NCI-H146 treated with DMSO at 0.1 percent for 48 hours (cell line): Measurements from ENCODE around the gene PVALEF.

ENCODE experiments used
- DNase-seq: peaks from one replicate; lab custom pipeline; 2025; ENCODE audit not compliant: unreplicated experiment; lab: John Stamatoyannopoulos, UW

The PVALEF gene

DNA sequence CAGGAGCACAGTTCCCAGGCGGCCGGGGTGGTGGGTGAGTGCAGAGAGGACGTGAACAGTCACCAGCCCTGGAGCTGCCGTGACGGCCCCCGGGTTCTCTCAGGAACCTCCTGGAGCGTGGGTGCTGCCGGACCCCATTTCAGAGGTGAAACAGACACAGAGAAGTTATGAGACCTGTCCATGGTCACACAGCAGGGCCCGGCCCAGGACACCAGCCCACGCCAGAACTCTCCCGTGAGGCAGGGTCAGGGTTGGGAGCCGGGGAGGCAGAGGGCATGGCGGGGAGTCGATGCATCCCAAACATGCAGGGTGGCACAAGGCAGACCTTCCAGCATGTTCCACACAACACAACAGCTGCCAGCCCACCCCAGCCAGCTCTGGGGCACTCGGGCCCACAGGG lies 3.8 kb upstream of the PVALEF start:
- no peak for DNase-seq

DNA sequence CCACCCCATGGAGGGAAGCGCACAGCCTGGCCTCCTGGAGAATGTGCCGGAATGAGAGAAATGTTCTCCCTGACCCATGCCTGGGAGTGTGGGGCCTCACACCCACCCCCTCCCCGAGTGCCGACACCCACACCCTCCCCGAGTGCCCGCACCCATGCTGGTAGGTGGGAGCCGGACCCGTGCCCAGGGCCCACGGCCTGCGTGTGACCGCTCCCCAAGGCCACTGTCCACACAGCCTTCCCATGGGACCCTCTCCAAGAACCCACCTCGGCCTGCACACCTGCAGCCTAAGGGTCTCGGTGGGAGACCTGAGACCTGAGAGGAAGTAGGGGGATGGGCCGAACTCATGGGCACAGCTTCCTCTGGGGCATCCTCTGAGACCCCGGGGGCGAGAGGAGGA lies 3.3 kb upstream of the PVALEF start:
- DNase-seq, result no peak

DNA sequence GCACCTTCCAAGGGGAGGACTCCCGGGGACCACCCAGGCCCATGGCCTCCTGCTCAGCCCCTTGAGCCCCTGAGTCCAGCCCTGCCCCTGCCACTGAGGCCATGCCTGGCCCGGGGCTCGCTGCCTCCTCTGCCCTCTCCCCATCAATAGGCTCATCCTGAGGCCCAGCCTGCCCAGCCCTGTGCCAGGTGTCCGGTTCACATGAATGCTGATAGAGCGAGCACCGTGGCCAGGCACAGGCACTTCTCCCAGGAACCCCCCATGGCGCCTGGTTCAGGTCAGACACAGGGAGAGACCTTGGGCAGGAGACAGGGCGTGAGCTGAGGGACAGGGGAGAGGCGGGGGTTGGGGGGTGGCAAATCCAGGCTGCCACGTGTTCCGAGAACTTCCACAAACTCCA lies 2.8 kb upstream of the PVALEF start:
- no peak for DNase-seq

DNA sequence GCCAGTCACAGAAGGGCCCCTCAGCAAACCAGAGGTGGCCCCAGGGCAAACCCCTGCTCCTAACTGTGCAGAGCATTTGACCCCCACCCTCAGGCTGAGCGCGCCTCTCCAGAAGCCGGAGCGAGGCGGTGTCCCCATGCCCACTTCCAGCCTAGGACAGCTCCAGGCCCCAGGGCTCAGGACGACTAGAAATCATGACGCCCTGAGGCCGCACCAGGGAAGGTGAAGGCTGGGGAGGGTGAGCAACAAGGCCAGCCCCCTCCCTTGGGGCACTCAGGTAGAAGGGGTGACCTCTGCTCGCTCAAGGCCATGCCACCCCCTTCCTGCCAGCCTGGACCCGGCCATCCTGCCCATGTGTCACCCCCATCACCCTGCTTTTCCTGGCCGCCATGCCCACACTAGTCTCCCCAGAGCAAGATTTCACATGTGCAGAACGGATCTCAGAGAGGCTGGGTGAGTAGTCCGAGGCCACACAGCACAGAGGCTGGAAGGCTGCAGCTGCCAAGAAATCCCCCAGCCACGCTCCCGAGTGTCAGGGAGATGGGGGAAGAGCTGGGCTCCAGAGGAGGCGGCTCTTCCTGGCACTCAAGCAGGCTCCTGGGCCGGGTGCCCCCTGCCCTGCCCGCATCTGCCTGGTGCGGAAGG lies 2.1 kb upstream of the PVALEF start:
- DNase-seq, result no peak

DNA sequence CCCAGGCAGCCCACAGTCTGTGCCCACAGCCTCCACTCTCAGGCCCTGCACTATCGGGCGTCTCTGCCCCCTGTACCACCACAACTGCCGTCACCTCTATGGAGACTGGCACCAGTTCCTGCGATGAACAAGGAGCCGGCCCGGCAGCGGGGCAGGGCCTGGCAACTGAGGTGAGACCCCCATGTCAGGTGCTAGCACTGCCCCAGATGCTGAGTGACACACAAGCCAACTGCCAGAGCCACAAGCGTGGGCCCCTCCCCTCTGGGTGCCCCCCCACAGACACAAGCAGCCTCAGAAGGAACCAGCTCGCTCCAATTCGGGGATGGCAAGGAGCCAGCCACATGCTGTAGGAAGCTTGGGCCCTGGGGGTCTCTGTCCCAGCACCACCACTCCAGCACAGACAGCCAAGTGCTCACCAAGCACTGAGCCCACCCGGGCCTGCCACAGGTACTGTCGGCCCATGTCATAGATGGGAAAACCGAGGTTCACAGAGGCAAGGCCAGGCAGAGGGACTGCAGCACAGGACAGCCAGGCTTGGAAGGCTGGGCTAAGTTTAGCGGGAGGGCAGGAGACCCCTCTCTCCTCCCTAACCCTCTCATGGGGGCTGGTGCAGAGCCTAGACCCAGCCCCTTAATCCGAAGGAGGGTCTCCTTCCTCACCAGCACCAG lies 1.5 kb upstream of the PVALEF start:
- DNase-seq, result no peak

DNA sequence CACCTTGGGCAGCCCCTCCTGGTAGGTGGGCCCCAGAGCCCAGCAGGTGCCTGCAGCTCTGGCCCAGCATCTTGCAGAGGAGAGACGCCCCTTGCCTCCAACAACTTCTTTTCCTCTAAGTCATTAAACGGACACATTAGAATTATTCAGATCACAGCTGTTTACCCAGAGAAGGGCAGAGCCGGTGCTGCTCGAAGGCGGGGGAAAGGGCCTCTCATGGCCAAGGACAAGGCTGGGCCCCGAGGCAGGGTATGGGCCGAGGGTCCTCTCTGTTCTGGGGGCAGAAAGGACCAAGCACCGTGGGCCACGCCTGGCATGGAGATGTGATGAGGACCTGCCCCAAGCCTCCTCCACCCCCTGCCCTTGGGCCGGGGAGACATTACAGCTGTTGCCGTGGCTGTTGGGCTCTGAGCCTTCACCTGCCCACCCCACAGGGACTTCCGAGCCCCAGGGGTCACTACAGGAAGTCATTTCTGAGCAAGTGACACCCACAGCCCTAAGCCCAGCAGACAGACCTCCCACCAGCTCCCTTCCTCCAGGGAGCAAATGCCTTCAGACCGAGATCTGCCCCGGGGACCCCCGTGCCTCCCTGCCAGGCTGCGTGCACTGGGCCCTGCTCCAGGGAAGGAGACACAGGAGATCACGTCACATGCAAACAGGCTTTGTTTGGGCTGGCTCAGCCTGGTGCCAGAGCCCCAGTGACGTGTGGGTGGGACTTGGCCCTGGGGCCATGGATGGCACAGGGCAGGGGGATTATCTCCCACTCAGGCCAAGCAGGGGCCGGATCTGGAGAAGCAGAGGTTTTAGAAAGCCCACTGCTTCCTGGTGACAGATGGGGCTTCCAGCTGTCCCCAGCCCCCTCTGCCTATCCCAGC lies 699 bp upstream of the PVALEF start:
- DNase-seq, result no peak

DNA sequence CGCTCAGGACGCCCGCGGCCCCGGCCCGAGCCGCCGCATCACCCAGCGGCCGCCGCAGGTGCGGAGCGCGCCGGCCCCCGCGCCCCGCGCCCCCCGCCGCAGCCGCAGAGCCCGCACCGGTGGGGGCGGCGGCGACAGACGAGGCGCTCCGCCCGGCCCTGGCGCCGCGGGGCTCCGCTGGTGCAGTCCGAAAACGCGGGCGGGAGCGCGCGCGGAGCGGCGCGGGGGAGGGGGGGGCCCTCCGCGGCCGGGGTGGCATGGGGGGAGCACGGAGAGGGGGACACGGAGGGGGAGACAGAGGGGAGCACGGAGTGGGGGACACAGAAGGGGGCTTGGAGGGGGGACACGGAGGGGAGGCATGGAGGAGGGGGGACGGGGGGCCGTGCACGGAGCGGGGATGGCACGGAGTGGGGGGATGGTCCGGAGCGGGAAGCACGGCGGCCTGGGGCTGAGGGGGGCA lies 756 bp downstream of the PVALEF start, which contains the start of gene AATK:
TSS of gene AATK (minus strand) at position 189 of the 460 bp plus-strand sequence. CDS start 229 bp downstream, outside the sequence.
- DNase-seq, result no peak

DNA sequence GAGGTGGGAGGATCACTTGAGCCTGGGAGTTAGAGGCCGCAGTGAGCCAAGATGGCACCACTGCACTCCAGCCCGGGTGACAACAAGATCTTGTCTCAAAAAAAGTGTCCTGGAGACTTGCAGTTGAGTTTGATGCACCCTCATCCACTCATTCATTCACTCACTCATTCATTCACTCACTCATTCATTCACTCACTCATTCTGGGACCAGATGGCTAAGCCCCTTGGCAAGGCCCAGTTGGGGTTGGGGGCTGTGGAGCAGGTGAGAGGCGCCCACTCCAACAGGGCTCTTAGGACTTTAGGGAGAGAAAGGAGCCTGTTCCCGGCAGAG lies 1.9 kb downstream of the PVALEF start:
- DNase-seq, result no peak

DNA sequence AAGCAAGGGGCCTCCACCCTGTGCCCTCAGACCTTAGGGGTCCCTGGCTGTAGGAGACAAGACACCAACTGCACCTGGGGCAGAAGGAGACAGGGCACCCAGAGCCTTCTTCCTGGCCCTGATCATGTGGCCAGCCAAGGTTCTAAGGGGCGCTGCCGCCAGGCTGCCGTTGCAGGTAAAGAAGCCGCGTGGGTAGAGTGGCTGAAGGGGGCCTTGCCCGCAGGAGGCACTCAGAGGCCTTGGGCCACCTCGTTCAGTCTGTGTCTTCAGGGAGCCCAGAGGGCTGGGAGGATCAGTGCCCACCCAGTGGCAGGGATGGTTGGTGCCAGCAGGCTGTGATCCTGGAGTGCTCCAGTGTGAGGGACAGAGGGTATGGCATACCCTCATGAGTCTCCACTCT lies 2.3 kb downstream of the PVALEF start:
- DNase-seq, result no peak

DNA sequence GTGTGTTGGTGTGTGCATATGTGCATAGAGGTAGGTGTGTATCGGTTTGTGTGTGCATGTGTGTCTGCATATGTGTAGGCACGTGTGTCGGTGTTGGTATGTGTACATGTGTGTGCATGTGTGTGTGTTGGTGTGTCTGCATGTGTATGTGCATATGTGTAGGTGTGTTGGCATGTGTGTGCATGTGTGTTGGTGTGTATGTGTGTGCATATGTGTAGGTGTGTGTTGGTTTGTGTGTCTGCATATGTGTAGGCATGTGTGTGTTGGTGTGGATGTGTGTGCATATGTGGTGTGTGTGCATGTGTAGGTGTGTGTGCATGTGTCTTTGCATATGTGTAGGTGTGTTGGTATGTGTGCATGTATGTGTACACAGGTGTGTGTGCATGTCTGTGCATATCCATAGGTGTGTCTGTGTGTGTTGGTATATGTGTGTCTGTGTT lies 4.6 kb downstream of the PVALEF start:
- no peak for DNase-seq

DNA sequence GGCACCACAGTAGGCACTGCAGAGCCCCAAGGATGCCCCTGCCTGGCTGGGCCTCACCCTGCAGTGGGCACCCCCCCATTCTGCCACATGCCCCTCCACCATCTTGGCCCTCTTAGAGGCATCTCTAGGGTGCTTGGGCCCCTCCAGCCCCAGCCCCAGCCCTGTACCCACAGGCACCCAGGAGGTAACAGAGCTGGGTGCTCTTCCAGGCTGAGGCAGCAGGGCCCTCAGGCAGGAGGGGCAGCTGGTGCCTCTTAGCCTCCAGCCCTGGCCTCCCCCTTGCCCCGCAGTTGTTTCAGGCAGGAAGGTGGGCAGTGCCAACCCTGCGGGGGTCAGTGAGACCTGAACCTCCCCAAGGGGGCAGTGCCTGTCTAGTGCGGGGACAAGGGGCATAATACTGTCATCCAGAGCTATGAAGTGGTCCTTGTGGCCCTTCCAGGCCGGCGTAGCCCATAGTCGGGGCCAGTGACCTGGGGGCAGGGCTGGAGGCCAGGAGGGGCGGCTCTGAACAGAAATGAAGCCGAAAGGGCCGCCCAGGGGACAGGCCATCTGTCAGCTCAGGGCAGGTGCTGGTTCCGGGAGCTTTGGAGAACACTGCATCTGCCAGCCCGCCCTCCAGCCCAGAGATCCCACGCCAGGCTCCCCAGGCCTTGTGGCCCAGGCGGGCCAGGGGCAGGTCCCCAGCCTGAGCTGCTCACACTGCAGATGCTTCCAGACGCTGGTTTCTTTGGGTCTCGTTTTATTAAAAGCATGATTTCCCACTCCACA lies 5.6 kb downstream of the PVALEF start:
- DNase-seq, result no peak

DNA sequence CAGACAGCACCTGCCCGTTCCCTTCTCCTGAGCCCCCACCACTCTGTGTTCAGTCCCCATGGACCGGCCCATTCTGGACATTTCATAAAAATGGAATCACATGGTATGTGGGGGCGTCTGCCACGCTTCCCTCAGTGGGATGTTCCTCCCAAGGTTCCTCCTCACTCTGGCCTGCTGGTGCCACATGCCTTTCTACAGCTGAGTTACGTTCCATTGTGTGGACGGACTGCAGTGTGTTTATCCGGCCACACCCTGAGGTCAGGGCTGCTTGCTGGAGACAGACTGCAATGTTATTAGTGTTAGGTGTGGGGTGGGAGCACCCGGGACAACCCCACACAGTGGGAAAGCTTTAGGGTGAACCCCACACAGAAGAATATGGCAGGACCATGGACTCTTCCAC lies 6.6 kb downstream of the PVALEF start:
- no peak for DNase-seq

DNA sequence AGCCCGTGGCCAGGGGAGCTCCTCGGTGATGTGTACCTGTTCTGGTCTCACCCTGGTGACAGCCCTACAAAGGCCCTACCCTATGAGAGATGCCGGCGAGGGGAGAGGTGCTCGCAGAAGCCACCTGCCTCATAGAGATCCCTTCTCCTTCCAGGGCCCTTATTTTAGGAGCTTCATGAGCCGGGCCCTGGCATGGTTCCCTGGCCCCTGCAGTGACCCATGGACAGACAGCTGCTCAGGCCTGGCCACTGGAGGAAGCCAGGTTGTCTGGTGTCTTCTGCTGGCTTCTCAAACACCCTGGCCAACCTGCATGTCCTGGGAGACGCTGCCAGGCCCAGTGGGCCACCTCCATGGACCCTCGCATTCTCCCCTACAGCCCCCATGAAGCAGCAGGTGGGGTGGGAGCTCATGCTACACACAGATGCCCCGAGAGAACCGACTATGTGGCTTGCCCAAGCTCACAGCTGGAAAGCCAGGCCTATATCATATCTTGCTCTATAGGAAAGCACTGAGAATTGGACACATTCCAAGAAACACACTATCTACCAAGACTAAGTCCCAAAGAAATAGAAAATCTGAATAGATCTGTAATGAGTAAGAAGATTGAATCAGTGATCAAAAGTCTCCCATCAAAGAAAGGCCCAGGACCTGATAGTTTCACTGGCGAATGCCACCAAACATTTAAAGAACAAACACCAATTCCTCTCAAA lies 7.9 kb downstream of the PVALEF start:
- no peak for DNase-seq

DNA sequence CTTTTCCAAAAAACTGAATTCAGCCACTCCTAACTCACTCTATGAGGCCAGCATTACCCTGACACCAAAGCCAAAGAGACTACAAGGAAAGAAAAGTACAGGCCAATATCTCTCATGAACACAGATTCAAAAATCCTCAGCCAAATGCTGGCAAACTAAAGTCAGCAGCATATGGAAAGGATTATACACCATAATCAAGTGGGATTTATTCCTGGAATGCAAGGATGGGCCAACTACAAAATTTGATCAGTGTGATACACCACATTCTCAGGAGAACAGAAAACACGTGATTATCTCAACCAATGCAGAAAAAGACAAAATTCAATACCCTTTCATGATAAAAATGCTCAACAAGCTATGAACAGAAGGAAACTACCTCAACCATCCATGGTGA lies 8.5 kb downstream of the PVALEF start:
- no peak for DNase-seq

DNA sequence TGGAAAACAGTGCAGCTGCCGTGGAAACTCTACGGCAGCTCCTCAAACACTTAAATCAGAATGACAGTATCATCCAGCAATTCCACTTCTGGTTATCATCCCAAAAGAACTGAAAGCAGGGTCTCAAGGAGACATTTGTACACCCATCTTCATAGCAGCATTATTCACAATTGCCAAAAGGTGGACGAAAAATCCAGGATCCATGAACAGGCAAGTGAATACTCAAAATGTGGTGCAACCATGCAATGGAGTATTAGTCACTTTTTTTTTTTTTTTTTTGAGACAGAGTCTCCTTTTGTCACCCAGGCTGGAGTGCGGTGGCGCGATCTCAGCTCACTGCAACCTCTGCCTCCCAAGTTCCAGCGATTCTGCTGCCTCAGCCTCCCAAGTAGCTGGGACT lies 11.4 kb downstream of the PVALEF start:
- no peak for DNase-seq

DNA sequence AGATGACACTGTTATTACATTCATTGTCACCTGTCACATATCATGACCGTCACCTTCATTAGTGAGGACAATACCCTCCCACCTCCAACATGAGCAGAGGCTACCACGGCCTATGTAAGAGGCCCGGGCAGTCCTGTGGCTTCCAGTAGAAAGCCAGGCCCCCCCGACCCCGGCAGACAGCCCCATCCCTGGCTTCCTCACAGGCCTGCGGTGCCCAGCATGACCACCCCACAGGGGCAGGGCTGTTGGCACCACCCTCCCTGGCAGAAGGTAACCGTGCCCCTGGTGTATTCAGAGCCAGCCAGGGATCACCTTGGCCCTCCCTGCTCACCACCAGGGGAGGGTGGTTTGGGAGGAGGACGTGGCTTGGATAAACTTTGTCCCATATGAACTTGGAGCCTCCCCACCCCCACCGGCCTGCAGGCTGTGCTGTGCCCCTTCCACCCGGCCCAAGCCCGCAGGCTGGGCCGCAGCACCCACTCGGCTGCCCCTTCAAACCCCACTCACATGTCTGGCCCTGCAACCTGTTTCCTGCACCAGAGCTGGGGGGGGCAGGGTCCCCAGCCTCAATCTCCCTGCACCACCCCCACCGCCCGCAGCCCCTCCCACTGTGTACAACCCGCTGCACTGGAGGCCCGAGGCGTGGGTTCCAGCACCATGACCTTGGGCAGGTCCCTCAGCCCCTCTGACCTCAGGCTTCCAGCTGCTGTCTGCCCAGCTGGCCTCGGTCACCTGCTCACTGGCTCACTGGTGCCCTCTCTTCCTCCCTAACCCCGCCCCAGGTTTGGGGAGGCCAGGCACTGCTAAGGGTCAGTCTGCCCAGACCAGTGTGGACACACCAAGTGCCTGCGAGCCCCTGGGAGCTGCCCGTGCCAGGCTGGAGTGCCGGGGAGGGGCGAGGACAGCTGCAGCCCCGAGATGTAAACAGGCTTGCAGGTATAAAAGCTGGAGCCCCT lies 13.1 kb downstream of the PVALEF start:
- no peak for DNase-seq

DNA sequence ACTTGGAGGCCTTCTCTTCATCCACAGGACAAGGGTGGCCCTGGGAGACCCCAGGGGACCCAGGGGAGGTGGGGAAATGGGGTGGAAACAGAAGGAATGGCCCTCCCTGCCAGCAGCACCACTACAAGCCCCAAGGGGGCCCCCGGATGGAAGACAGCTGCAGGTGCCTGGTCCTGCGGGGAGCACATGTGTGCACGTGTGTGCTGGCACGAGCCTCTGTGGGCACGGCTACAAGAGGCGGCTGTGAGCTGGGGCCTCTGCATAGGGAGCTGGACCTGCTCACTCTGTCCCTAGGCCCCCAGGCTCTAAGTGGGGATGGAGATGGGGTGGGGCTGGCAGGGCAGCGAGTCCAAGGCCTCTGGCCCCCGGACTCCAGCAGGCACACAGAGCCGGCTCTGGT lies 13.9 kb downstream of the PVALEF start:
- DNase-seq, result no peak

DNA sequence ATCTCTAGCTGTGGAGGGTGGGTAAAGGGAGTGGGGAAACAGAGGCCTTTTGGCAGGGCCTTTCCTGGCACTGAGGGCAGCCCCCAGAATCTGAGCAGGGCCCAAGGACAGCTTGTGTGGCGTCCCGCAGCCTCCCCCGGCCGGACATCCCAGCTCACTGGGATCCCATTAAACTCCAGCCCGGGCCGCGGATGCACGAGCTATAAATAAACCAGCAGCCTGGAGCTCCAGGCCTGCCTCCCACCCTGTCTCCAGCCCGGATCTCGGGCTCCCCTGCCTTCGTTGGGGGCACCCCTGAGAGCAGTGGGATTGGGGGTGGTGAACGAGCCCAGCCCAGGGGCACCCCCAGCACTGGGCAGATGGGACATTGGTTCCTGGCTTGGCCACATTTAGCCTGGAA lies 14.6 kb downstream of the PVALEF start:
- no peak for DNase-seq
